SK-N-SH (cell line): ENCODE data around the gene SCN9A. TPM values are rescaled to one million over a fixed set of nuclear protein-coding genes. Genes with fewer than 3 reads are reported as not detected.

Experiments
- CTCF ChIA-PET: fragments of 300-600, 350-600 bp; formaldehyde crosslinking; extraction: SDS; loops from one replicate; lab custom pipeline; 2021; lab: Yijun Ruan, JAX
- POLR2A ChIA-PET: fragments of 350-600 bp; sonication (Branson Sonifier 250); formaldehyde crosslinking; extraction: SDS; loops from one replicate; lab custom pipeline; 2020; ENCODE audit warnings: antibody characterized with exemption, inconsistent platforms; lab: Yijun Ruan, JAX
- DNase-seq: peaks from one replicate; pipeline ENCODE4 v3.0.0; 2012
- H2AFZ ChIP-seq: fragments of 200-600 bp; sonication (generic); 2 replicates; pipeline ENCODE4 v1.8.1; 2016; ENCODE audit warnings: antibody characterized with exemption, mild to moderate bottlenecking, low read depth
- H3F3A ChIP-seq: fragments of 200-600 bp; sonication (generic); replicated peaks from 2 replicates; pipeline ENCODE3; 2016; ENCODE audit warnings: antibody characterized with exemption, mild to moderate bottlenecking; ENCODE audit not compliant: insufficient read depth
- H3K27ac ChIP-seq, 2 experiments: fragments of 200-500 bp in 1 of 2; fragments of 200-600 bp in 1 of 2; sonication (Bioruptor generic) in 1 of 2; sonication (generic), shearing (Covaris generic) in 1 of 2; 2 replicates each; pipeline versions ENCODE4 v1.5.1 to v1.6.1; 2014 to 2016; ENCODE audit warnings: low read depth in 2 of 2, inconsistent platforms in 1 of 2, low read length in 1 of 2, mild to moderate bottlenecking in 1 of 2, mixed read lengths in 1 of 2
- H3K27me3 ChIP-seq: fragments of 200-600 bp; sonication (generic), shearing (Covaris generic); 2 replicates; pipeline ENCODE4 v1.6.1; 2016; ENCODE audit warnings: mixed run types; ENCODE audit not compliant: insufficient read depth
- H3K36me3 ChIP-seq, 2 experiments: fragments of 200-500 bp in 1 of 2; fragments of 200-600 bp in 1 of 2; sonication (Bioruptor generic) in 1 of 2; sonication (generic) in 1 of 2; replicated peaks in 1 of 2; 2 replicates each; pipeline versions ENCODE3 to v1.5.1; 2014 to 2016; ENCODE audit warnings: low read length in 1 of 2, mild to moderate bottlenecking in 1 of 2; ENCODE audit not compliant: insufficient read depth in 2 of 2, control insufficient read depth in 1 of 2
- H3K4me1 ChIP-seq, 2 experiments: fragments of 200-500 bp in 1 of 2; fragments of 200-600 bp in 1 of 2; sonication (Bioruptor generic) in 1 of 2; sonication (generic), shearing (Covaris generic) in 1 of 2; 2 replicates each; pipeline versions ENCODE4 v1.5.1 to v1.6.1; 2014 to 2016; ENCODE audit warnings: low read depth in 1 of 2, low read length in 1 of 2, mixed run types in 1 of 2; ENCODE audit not compliant: insufficient read depth in 2 of 2, control insufficient read depth in 1 of 2
- H3K4me2 ChIP-seq: fragments of 200-600 bp; sonication (generic), shearing (Covaris generic); 2 replicates; pipeline ENCODE4 v1.6.1; 2017; ENCODE audit warnings: mixed run types
- H3K4me3 ChIP-seq, 2 experiments: fragments of 200-500 bp in 1 of 2; fragments of 200-600 bp in 1 of 2; sonication (Bioruptor generic) in 1 of 2; sonication (generic), shearing (Covaris generic) in 1 of 2; 2 replicates each; pipeline versions ENCODE4 v1.5.1 to v1.8.1; 2014 to 2016; ENCODE audit warnings: low read depth in 2 of 2, inconsistent platforms in 1 of 2, low read length in 1 of 2, mild to moderate bottlenecking in 1 of 2, mixed read lengths in 1 of 2, moderate library complexity in 1 of 2
- H3K79me2 ChIP-seq: fragments of 200-600 bp; sonication (generic); 2 replicates; pipeline ENCODE4 v1.8.1; 2017; ENCODE audit warnings: mild to moderate bottlenecking; ENCODE audit not compliant: insufficient read depth
- H3K9ac ChIP-seq: fragments of 200-600 bp; sonication (generic); 2 replicates; pipeline ENCODE4 v1.6.1; 2017; ENCODE audit warnings: mixed run types
- H3K9me2 ChIP-seq: fragments of 200-600 bp; sonication (generic); 2 replicates; pipeline ENCODE4 v1.6.1; 2017; ENCODE audit warnings: mixed run types
- H3K9me3 ChIP-seq: fragments of 200-600 bp; sonication (generic); 2 replicates; pipeline ENCODE4 v1.6.1; 2017; ENCODE audit warnings: mixed run types, mild to moderate bottlenecking, moderate library complexity
- H4K20me1 ChIP-seq: fragments of 200-600 bp; sonication (generic); 2 replicates; pipeline ENCODE4 v1.6.1; 2017; ENCODE audit warnings: mild to moderate bottlenecking, mixed run types; ENCODE audit not compliant: insufficient read depth
- CHD2 ChIP-seq: fragments of 150-350 bp; IDR thresholded peaks from 2 replicates; pipeline ENCODE4 v1.6.1; 2018; ENCODE audit warnings: low read length; ENCODE audit not compliant: partially characterized antibody
- EZH2phosphoT487 ChIP-seq: fragments of 200-600 bp; sonication (generic); IDR thresholded peaks from 2 replicates; pipeline ENCODE4 v1.6.1; 2017; ENCODE audit warnings: low read depth, mixed run types, mild to moderate bottlenecking, antibody characterized with exemption, moderate library complexity, borderline replicate concordance
- FOSL2 ChIP-seq: IDR thresholded peaks from 2 replicates; pipeline ENCODE4 v1.4.0; 2012; ENCODE audit warnings: low read depth, mild to moderate bottlenecking, moderate library complexity, borderline replicate concordance
- FOXJ3 ChIP-seq: sonication (generic); formaldehyde crosslinking; IDR thresholded peaks from 2 replicates; pipeline ENCODE4 v1.5.1; 2020; ENCODE audit warnings: mild to moderate bottlenecking, missing genetic modification reagents
- FOXM1 ChIP-seq: IDR thresholded peaks from 2 replicates; pipeline ENCODE4 v1.4.0; 2012; ENCODE audit warnings: low read depth, mild to moderate bottlenecking
- GABPA ChIP-seq: IDR thresholded peaks from 2 replicates; pipeline ENCODE4 v1.4.0; 2012; ENCODE audit warnings: low read depth, mild to moderate bottlenecking
- IRF3 ChIP-seq: fragments of 150-350 bp; IDR thresholded peaks from 2 replicates; pipeline ENCODE4 v1.6.1; 2016; ENCODE audit warnings: mild to moderate bottlenecking, low read depth, low read length
- RAD21 ChIP-seq: IDR thresholded peaks from 2 replicates; pipeline ENCODE4 v1.6.1; 2012; ENCODE audit warnings: mild to moderate bottlenecking, low read length
- RCOR1 ChIP-seq: fragments of 150-350 bp; IDR thresholded peaks from 2 replicates; pipeline ENCODE4 v1.6.1; 2017; ENCODE audit warnings: antibody characterized with exemption, low read length
- REST ChIP-seq: IDR thresholded peaks from 2 replicates; pipeline ENCODE4 v1.6.1; 2012; ENCODE audit warnings: mild to moderate bottlenecking, low read depth, low read length, moderate library complexity
- RFX5 ChIP-seq: IDR thresholded peaks from 2 replicates; pipeline ENCODE4 v1.6.1; 2012; ENCODE audit warnings: mild to moderate bottlenecking, improper control_type of control experiment, low read length
- RXRA ChIP-seq: IDR thresholded peaks from 2 replicates; pipeline ENCODE4 v1.4.0; 2012; ENCODE audit warnings: low read depth, mild to moderate bottlenecking, borderline replicate concordance
- SIN3A ChIP-seq: IDR thresholded peaks from 2 replicates; pipeline ENCODE4 v1.6.1; 2012; ENCODE audit warnings: low read depth, mild to moderate bottlenecking, low read length, moderate library complexity, borderline replicate concordance
- TAF1 ChIP-seq: IDR thresholded peaks from 2 replicates; pipeline ENCODE4 v1.6.1; 2012; ENCODE audit warnings: low read depth, mild to moderate bottlenecking, low read length, moderate library complexity, borderline replicate concordance
- TCF12 ChIP-seq: IDR thresholded peaks from 2 replicates; pipeline ENCODE4 v1.4.0; 2012
- TEAD4 ChIP-seq: IDR thresholded peaks from 2 replicates; pipeline ENCODE4 v1.4.0; 2012; ENCODE audit warnings: mild to moderate bottlenecking, borderline replicate concordance; ENCODE audit not compliant: insufficient read depth
- USF2 ChIP-seq: fragments of 150-350 bp; IDR thresholded peaks from 2 replicates; pipeline ENCODE4 v1.6.1; 2017; ENCODE audit warnings: antibody characterized with exemption, low read length, low read depth, borderline replicate concordance
- ZBTB33 ChIP-seq: IDR thresholded peaks from 2 replicates; pipeline ENCODE4 v1.4.0; 2012; ENCODE audit warnings: low read depth, borderline replicate concordance
- WGBS: methylation state at CpG from one replicate; pipeline ENCODE4 v1.1.6; 2017; ENCODE audit warnings: low lambda C conversion rate; 5-methylcytosine and 5-hydroxymethylcytosine counted together
- polyA plus RNA-seq, 3 experiments: library from polyadenylated mRNA; depleted of rRNA; stranded (reverse); fragments of >200 nt; gene quantifications; 2 replicates each; pipeline ENCODE4 v1.2.3, GENCODE V29; 2012

SCN9A gene
- polyA plus RNA-seq, 1 of the 3 experiments (the other 2 are of a cell fraction), result 5.9 TPM

- Histone ChIP-seq H3K36me3 (no peaks in the 10 kb centered on the region), H4K20me1 (no peaks in the 10 kb centered on the region), H3K9me3 (no peaks in the 10 kb centered on the region), H3K27ac (no peak overlapping the region), H3K4me2 (no peak overlapping the region), H3K79me2 (no peaks in the 10 kb centered on the region), H2AFZ (no peak overlapping the region), H3K4me1 (no peaks in the 10 kb centered on the region), H3K9ac (no peak overlapping the region), H3K9me2 (no peaks in the 10 kb centered on the region), H3K4me3 (no peak overlapping the region), H3F3A (no peaks in the 10 kb centered on the region), H3K27me3 (no peaks in the 10 kb centered on the region)
- POLR2A ChIA-PET, result no interaction called here
- CTCF ChIA-PET, result interaction anchor here (1.0 kb wide), 1 partner anchor 21 kb away, joined by 3 read pairs; the partner anchor contains the start of gene SCN1A
- DNase-seq, result no peak
- WGBS, result 72% methylated on average over 7 of the region's 7 CpGs
- TF ChIP-seq TAF1 (no peak), RFX5 (no peak), CHD2 (no peak), TCF12 (no peak), IRF3 (no peak), FOSL2 (no peak), RCOR1 (no peak), FOXM1 (no peak), EZH2phosphoT487 (no peak), ZBTB33 (no peak), SIN3A (no peak), GABPA (no peak), REST (no peak), RXRA (no peak), TEAD4 (no peak), FOXJ3 (CRISPR knock-in tag) (no peak), RAD21 (no peak), USF2 (no peak)
Observed at GRCh38 chr2:166148500-166149400, 227.0 kb downstream of the SCN9A start.
